ENCODE results near the gene KCNK13.

- TF ChIP-seq EZH2 (IDR thresholded peaks at IDR 0.05; ENCODE audit: low read length, missing control alignments) (peak; percentile 99), CTCF (conservative IDR thresholded peaks at IDR 0.05 in 1 of 2, IDR thresholded peaks at IDR 0.05 in 1 of 2; ENCODE audit: low read depth in 1 of 2, low read length in 2 of 2) (no peak)
Measured at GRCh38 chr14:90062127-90062794, 467 bp downstream of the KCNK13 start.

All from fibroblast of lung (primary cell).